OCI-LY3 (cell line): ENCODE data around the gene SRGAP1.
"Not testable (repeated sequence)": the region's sequence is repeated elsewhere in the genome, so short reads cannot be mapped to it uniquely, and the experiment has no call there.

Experiments
- H2AFZ ChIP-seq: fragments of 200-600, 300-600 bp; shearing (Covaris generic); 2 replicates; pipeline ENCODE4 v1.6.0; 2014; ENCODE audit warnings: antibody characterized with exemption, low read depth, low read length
- H3K27ac ChIP-seq: fragments of 200-600, 300-600 bp; sonication (generic); 2 replicates; pipeline ENCODE4 v1.5.1; 2014; ENCODE audit warnings: mild to moderate bottlenecking, low read length, moderate library complexity, mixed read lengths
- H3K27me3 ChIP-seq: fragments of 200-600, 300-600 bp; sonication (generic); 2 replicates; pipeline ENCODE4 v1.6.1; 2014; ENCODE audit warnings: low read depth, low read length, mixed read lengths
- H3K36me3 ChIP-seq: fragments of 200-600, 300-600 bp; sonication (generic); replicated peaks from 2 replicates; pipeline ENCODE3; 2014; ENCODE audit warnings: low read depth, low read length, mixed read lengths
- H3K4me1 ChIP-seq: fragments of 300-600, 200-600 bp; sonication (generic); 2 replicates; pipeline ENCODE4 v1.6.1; 2014; ENCODE audit warnings: low read length, mixed read lengths
- H3K4me2 ChIP-seq: fragments of 200-600, 300-600 bp; sonication (generic); 2 replicates; pipeline ENCODE4 v1.6.1; 2014; ENCODE audit warnings: low read length, mixed read lengths
- H3K4me3 ChIP-seq: fragments of 300-600, 200-600 bp; sonication (generic); 2 replicates; pipeline ENCODE4 v1.5.1; 2014; ENCODE audit warnings: antibody characterized with exemption, mild to moderate bottlenecking, low read length, moderate library complexity
- H3K79me2 ChIP-seq: fragments of 300-600, 200-600 bp; shearing (Covaris generic); 2 replicates; pipeline ENCODE4 v1.6.1; 2014; ENCODE audit warnings: mild to moderate bottlenecking, low read length, mixed read lengths
- H3K9ac ChIP-seq: fragments of 300-600, 200-600 bp; shearing (Covaris generic); 2 replicates; pipeline ENCODE4 v1.6.0; 2014; ENCODE audit warnings: mild to moderate bottlenecking, low read length, moderate library complexity
- H3K9me3 ChIP-seq: fragments of 200-600, 300-600 bp; shearing (Covaris generic); 2 replicates; pipeline ENCODE4 v1.6.1; 2014; ENCODE audit warnings: low read length, mixed read lengths; ENCODE audit not compliant: insufficient read depth
- H4K20me1 ChIP-seq: fragments of 200-600, 300-600 bp; sonication (generic); 2 replicates; pipeline ENCODE4 v1.6.1; 2016; ENCODE audit warnings: low read length, mixed read lengths; ENCODE audit not compliant: insufficient read depth
- EZH2phosphoT487 ChIP-seq: fragments of 200-600 bp; shearing (Covaris generic); IDR thresholded peaks from 2 replicates; pipeline ENCODE4 v1.6.1; 2018; ENCODE audit warnings: antibody characterized with exemption, mixed run types, low read depth
- TF ChIP-seq, protein P1 (sequence below): fragments of 200-600, 300-600 bp; sonication (generic); IDR thresholded peaks from 2 replicates; pipeline ENCODE4 v1.5.1; 2014; ENCODE audit warnings: antibody characterized with exemption, low read length, low read depth

Gene SRGAP1

DNA sequence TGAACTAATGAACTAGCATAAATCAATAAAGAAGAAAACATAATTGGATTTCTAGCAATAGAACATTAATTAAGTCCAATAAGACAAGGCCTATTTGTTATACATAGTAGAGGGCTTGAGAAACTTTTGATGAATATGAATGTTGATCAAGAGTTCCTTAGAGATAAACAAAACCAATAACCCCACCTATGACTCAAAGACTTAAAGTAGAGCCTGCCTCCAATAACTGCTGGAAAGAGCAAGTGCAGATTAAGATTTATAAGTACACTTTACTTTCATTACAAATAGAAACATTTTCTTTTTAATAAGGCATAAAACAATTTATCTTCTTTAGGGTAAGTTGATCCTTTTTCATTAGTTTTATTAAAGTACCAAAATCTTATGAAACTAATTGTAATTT lies 185.7 kb downstream of the SRGAP1 start:
- H3K36me3 ChIP-seq = peaks cover 3% of the 10 kb centered on the region
- no peak overlapping the region for H3K9ac ChIP-seq
- H3K9me3 ChIP-seq = 0 out of 2 replicates have a peak, but pooled peaks cover 4% of the 10 kb centered on the region
- H3K4me3 ChIP-seq = no peak overlapping the region
- no peak overlapping the region for H3K27ac ChIP-seq
- no peak for TF ChIP-seq EZH2phosphoT487
- TF ChIP-seq, protein P1, sequence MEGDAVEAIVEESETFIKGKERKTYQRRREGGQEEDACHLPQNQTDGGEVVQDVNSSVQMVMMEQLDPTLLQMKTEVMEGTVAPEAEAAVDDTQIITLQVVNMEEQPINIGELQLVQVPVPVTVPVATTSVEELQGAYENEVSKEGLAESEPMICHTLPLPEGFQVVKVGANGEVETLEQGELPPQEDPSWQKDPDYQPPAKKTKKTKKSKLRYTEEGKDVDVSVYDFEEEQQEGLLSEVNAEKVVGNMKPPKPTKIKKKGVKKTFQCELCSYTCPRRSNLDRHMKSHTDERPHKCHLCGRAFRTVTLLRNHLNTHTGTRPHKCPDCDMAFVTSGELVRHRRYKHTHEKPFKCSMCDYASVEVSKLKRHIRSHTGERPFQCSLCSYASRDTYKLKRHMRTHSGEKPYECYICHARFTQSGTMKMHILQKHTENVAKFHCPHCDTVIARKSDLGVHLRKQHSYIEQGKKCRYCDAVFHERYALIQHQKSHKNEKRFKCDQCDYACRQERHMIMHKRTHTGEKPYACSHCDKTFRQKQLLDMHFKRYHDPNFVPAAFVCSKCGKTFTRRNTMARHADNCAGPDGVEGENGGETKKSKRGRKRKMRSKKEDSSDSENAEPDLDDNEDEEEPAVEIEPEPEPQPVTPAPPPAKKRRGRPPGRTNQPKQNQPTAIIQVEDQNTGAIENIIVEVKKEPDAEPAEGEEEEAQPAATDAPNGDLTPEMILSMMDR = no peak
- H4K20me1 ChIP-seq = no peaks in the 10 kb centered on the region
- peaks cover 22% of the 10 kb centered on the region for H3K4me1 ChIP-seq
- no peak overlapping the region for H2AFZ ChIP-seq
- H3K79me2 ChIP-seq = no peaks in the 10 kb centered on the region
- no peaks in the 10 kb centered on the region for H3K27me3 ChIP-seq
- no peak overlapping the region for H3K4me2 ChIP-seq

DNA sequence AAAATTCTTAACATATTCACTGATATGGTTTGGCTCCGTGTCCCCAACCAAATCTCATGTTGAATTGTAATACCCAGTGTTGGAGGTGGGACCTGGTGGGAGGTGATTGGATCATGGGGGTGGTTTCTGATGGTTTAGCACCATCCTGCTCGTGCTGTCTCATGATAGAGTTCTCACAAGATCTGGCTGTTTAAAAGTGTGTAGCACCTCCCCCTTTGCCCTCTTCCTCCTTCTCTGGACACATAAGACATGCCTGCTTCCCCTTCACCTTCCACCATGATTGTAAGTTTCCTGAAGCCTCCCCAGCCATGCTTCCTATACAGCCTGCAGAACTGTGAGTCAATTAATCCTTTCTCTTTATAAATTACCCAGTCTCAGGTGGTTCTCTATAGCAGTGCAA lies 189.6 kb downstream of the SRGAP1 start:
- H3K9me3 ChIP-seq, H3K36me3 ChIP-seq, H3K27me3 ChIP-seq, H3K79me2 ChIP-seq, H2AFZ ChIP-seq, H4K20me1 ChIP-seq, H3K4me3 ChIP-seq: not testable (repeated sequence)
- H3K4me2 ChIP-seq = peak overlapping the region; percentile 20; the same call in 1 of the 2 replicates
- 0 out of 2 replicates have a peak overlapping the region, but pooled peaks have one; percentile 18 for H3K27ac ChIP-seq
- H3K9ac ChIP-seq = 0 out of 2 replicates have a peak overlapping the region, but pooled peaks have one; percentile 5
- peaks cover 17% of the 10 kb centered on the region for H3K4me1 ChIP-seq

DNA sequence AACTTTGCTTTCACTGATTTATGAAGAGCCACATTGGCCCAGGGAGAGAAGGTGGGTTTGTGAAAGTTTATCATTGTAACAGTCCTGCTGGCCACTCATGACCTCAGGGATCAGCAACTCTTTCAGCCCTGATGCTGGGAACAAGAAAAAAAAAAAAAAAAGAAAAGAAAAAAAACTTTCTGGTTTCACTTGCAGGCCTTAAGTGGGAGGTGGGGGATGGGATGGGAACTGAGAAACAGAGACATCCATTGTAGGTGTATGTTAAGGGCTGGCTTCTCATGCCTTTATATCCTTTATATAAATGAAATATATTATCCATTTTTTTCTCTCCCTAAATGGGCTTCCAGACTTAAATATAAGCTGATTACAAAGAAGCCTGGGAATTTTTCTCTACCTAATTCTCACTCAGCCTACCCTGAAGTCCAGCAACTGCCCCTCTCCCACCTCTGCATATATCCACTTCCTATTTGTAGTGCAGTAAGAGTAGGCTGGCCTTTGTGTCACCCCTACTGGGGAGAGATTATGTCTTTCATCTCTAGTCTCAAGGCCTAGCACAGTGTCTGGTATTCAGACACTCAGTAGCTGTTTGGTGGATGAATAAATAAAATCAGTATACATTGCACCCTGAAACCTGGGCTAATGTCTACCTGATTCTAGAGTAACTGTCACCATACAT lies 190.5 kb downstream of the SRGAP1 start:
- H3K9me3 ChIP-seq = 0 out of 2 replicates have a peak, but pooled peaks cover 4% of the 10 kb centered on the region
- H3K27ac ChIP-seq = peak overlapping the region; percentile 31; the same call in 1 of the 2 replicates
- H3K36me3 ChIP-seq = peaks cover 3% of the 10 kb centered on the region
- peak overlapping the region; percentile 5; the same call in 1 of the 2 replicates for H3K9ac ChIP-seq
- no peaks in the 10 kb centered on the region for H3K27me3 ChIP-seq
- H4K20me1 ChIP-seq = no peaks in the 10 kb centered on the region
- TF ChIP-seq, protein P1 = no peak
- TF ChIP-seq EZH2phosphoT487 = no peak
- no peak overlapping the region for H3K4me3 ChIP-seq
- H3K4me2 ChIP-seq = peak overlapping the region; percentile 20
- no peak overlapping the region for H2AFZ ChIP-seq
- no peaks in the 10 kb centered on the region for H3K79me2 ChIP-seq
- peaks cover 17% of the 10 kb centered on the region for H3K4me1 ChIP-seq

DNA sequence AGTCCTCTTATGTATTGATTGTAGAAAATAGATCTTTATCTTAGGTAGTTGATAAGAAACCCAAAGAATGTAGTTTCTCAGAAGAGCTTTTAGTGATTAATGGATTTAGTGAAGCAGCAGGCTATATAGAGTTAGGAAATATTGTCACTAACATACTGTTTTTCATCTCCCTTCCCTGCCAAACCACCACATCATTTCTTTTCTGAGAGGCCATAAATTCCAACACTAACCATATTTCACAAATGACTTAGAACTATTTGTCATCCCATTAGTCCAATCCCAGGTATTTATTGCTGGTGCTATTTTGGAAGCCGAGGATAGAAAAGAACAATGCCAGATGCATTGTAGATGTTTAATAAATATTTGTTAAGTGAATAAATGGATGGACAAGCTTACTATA lies 191.9 kb downstream of the SRGAP1 start:
- Histone ChIP-seq H3K4me3 (no peak overlapping the region), H3K27me3 (no peaks in the 10 kb centered on the region), H3K4me1 (peaks cover 17% of the 10 kb centered on the region), H3K79me2 (no peaks in the 10 kb centered on the region), H3K27ac (no peak overlapping the region), H3K9ac (no peak overlapping the region), H3K4me2 (no peak overlapping the region), H3K9me3 (0 out of 2 replicates have a peak, but pooled peaks cover 4% of the 10 kb centered on the region), H4K20me1 (no peaks in the 10 kb centered on the region), H2AFZ (no peak overlapping the region), H3K36me3 (peaks cover 3% of the 10 kb centered on the region)
- TF ChIP-seq EZH2phosphoT487 = no peak
- TF ChIP-seq, protein P1 = no peak
